Neural cell (in vitro differentiated cells): ENCODE measurements around the gene CSGALNACT2. TPM values are rescaled to one million over a fixed set of nuclear protein-coding genes. Genes with fewer than 3 reads are reported as not detected.

ENCODE experiments used
- H2AFZ ChIP-seq: fragments of 200-600, 300-800 bp; sonication (generic), shearing (Covaris generic); 2 replicates; pipeline ENCODE4 v1.6.0; 2014; ENCODE audit warnings: low read depth, mild to moderate bottlenecking, antibody characterized with exemption, low read length, moderate library complexity
- H3F3A ChIP-seq: fragments of 200-600 bp; shearing (Covaris generic); 2 replicates; pipeline ENCODE4 v1.6.1; 2016; ENCODE audit warnings: mild to moderate bottlenecking, moderate library complexity, mixed read lengths, antibody characterized with exemption, low read length; ENCODE audit not compliant: insufficient read depth, poor library complexity, severe bottlenecking
- H3K27ac ChIP-seq: fragments of 200-600, 300-800 bp; sonication (generic), shearing (Covaris generic); 2 replicates; pipeline ENCODE4 v1.5.1; 2014; ENCODE audit warnings: mild to moderate bottlenecking, low read length, moderate library complexity
- H3K27me3 ChIP-seq: fragments of 300-800, 200-600 bp; sonication (generic), shearing (Covaris generic); 2 replicates; pipeline ENCODE4 v1.6.0; 2014; ENCODE audit warnings: mild to moderate bottlenecking, low read depth, low read length, moderate library complexity; ENCODE audit not compliant: insufficient read depth
- H3K36me3 ChIP-seq: fragments of 300-800, 200-600 bp; sonication (generic), shearing (Covaris generic); 2 replicates; pipeline ENCODE4 v1.5.1; 2014; ENCODE audit warnings: mild to moderate bottlenecking, antibody characterized with exemption, low read length, moderate library complexity; ENCODE audit not compliant: insufficient read depth
- H3K4me2 ChIP-seq: fragments of 300-800, 200-600 bp; sonication (generic), shearing (Covaris generic); 2 replicates; pipeline ENCODE4 v1.6.0; 2014; ENCODE audit warnings: mild to moderate bottlenecking, low read length
- H3K4me3 ChIP-seq: fragments of 300-800, 200-600 bp; sonication (generic), shearing (Covaris generic); 2 replicates; pipeline ENCODE4 v1.5.1; 2014; ENCODE audit warnings: mild to moderate bottlenecking, low read length, moderate library complexity
- H3K79me2 ChIP-seq: fragments of 200-600 bp; shearing (Covaris generic); replicated peaks from 2 replicates; pipeline ENCODE4 v1.6.0; 2014; ENCODE audit warnings: mild to moderate bottlenecking, low read length, moderate library complexity; ENCODE audit not compliant: insufficient read depth
- H3K9ac ChIP-seq: fragments of 300-800, 200-600 bp; sonication (generic), shearing (Covaris generic); 2 replicates; pipeline ENCODE4 v1.6.1; 2016; ENCODE audit warnings: mild to moderate bottlenecking, low read length, mixed read lengths
- H3K9me2 ChIP-seq: fragments of 200-600 bp; shearing (Covaris generic); 2 replicates; pipeline ENCODE4 v1.6.1; 2016; ENCODE audit warnings: mild to moderate bottlenecking, low read length, mixed read lengths; ENCODE audit not compliant: insufficient read depth
- H3K9me3 ChIP-seq: fragments of 200-600, 300-800 bp; sonication (generic), shearing (Covaris generic); 2 replicates; pipeline ENCODE4 v1.6.1; 2016; ENCODE audit warnings: mild to moderate bottlenecking, mixed run types, low read length, moderate library complexity, mixed read lengths
- H4K20me1 ChIP-seq: fragments of 200-600 bp; shearing (Covaris generic); 2 replicates; pipeline ENCODE4 v1.6.1; 2016; ENCODE audit warnings: mild to moderate bottlenecking, mixed run types; ENCODE audit not compliant: insufficient read depth
- EP300 ChIP-seq: fragments of 450-650 bp; conservative IDR thresholded peaks from 2 replicates; pipeline ENCODE4 v1.6.1; 2014; ENCODE audit warnings: antibody characterized with exemption, mild to moderate bottlenecking, moderate library complexity; ENCODE audit not compliant: poor library complexity, severe bottlenecking
- EZH2 ChIP-seq: fragments of 200-600, 300-800 bp; shearing (Covaris generic), sonication (generic); IDR thresholded peaks from 2 replicates; pipeline ENCODE4 v1.6.1; 2014; ENCODE audit warnings: antibody characterized with exemption, low read length, borderline replicate concordance, mild to moderate bottlenecking; ENCODE audit not compliant: insufficient read depth, poor library complexity, severe bottlenecking
- MXI1 ChIP-seq: fragments of 450-650 bp; conservative IDR thresholded peaks from 2 replicates; pipeline ENCODE4 v1.6.1; 2014; ENCODE audit warnings: antibody characterized with exemption, mild to moderate bottlenecking; ENCODE audit not compliant: poor library complexity, severe bottlenecking
- POLR2AphosphoS5 ChIP-seq: IDR thresholded peaks from 2 replicates; pipeline ENCODE4 v1.6.1; 2012
- RAD21 ChIP-seq: fragments of 450-650 bp; conservative IDR thresholded peaks from 2 replicates; pipeline ENCODE4 v1.6.1; 2014; ENCODE audit warnings: antibody characterized with exemption, mild to moderate bottlenecking, moderate library complexity
- SMC3 ChIP-seq: fragments of 450-650 bp; conservative IDR thresholded peaks from 2 replicates; pipeline ENCODE4 v1.6.1; 2014; ENCODE audit warnings: antibody characterized with exemption, mild to moderate bottlenecking, moderate library complexity; ENCODE audit not compliant: poor library complexity
- TAF1 ChIP-seq: IDR thresholded peaks from 2 replicates; pipeline ENCODE4 v1.6.1; 2012; ENCODE audit warnings: low read depth
- polyA plus RNA-seq: library from polyadenylated mRNA; depleted of rRNA; stranded (reverse); fragments of >200 nt; gene quantifications from 2 replicates; pipeline ENCODE4 v1.2.3, GENCODE V29; 2014
- TF ChIP-seq, protein P1 (sequence below): fragments of 450-650 bp; IDR thresholded peaks from 2 replicates; pipeline ENCODE4 v1.5.1; 2014; ENCODE audit warnings: antibody characterized with exemption, mild to moderate bottlenecking, moderate library complexity; ENCODE audit not compliant: poor library complexity, severe bottlenecking
- TF ChIP-seq, protein P2 (sequence below): IDR thresholded peaks from 2 replicates; pipeline ENCODE4 v1.6.1; 2012; ENCODE audit warnings: borderline replicate concordance

The CSGALNACT2 gene
- polyA plus RNA-seq, 1 donor from 2014 or later, result 20.7 TPM

DNA sequence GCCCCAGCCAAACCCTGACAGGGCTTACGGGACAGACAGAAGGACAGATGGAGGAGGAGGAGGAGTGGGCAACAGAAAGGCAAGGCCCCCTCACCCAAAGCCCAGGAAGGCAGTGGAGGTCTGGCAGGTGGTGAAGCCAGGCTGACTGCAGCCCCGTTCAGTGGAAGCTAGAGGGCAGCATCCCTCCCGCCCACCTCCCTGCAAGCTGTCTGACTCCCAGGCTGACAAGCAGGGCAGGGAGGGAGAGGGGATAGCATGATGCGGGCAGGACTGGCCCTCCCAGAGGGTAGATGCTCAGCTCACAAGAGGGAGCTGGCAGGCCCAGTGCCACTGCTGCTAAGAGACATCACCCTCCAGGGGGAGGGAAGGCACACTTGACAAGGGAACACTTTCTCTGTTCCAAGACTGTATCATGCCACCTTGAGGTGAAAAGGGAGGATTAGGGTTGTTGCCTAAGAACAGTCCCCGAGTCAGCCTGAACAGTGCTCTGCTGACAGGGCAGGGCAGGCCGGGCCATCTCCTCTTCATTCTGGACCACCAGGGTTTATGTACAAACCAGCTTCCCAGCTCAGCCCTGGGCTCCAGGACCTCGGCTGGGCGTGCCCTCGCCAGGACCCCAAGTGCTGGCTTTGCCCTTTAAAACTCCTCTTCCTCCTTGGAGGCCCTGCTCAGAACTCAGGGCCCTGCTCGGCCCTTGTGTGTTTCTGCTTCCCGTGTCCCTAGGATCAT is 66.9 kb downstream of the CSGALNACT2 start:
- Histone ChIP-seq H3K36me3 (no peaks in the 10 kb centered on the region), H3F3A (no peaks in the 10 kb centered on the region), H4K20me1 (no peaks in the 10 kb centered on the region), H3K9me2 (no peaks in the 10 kb centered on the region), H3K79me2 (no peaks in the 10 kb centered on the region), H3K4me2 (no peak overlapping the region), H3K27me3 (no peaks in the 10 kb centered on the region), H3K27ac (no peak overlapping the region), H2AFZ (no peak overlapping the region), H3K9me3 (no peaks in the 10 kb centered on the region), H3K4me3 (no peak overlapping the region), H3K9ac (no peak overlapping the region)
- peak; percentile 59 for TF ChIP-seq SMC3
- TF ChIP-seq RAD21, result peak; percentile 49
- TF ChIP-seq, protein P1, sequence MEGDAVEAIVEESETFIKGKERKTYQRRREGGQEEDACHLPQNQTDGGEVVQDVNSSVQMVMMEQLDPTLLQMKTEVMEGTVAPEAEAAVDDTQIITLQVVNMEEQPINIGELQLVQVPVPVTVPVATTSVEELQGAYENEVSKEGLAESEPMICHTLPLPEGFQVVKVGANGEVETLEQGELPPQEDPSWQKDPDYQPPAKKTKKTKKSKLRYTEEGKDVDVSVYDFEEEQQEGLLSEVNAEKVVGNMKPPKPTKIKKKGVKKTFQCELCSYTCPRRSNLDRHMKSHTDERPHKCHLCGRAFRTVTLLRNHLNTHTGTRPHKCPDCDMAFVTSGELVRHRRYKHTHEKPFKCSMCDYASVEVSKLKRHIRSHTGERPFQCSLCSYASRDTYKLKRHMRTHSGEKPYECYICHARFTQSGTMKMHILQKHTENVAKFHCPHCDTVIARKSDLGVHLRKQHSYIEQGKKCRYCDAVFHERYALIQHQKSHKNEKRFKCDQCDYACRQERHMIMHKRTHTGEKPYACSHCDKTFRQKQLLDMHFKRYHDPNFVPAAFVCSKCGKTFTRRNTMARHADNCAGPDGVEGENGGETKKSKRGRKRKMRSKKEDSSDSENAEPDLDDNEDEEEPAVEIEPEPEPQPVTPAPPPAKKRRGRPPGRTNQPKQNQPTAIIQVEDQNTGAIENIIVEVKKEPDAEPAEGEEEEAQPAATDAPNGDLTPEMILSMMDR, result peak; percentile 59
- no peak for TF ChIP-seq TAF1

DNA sequence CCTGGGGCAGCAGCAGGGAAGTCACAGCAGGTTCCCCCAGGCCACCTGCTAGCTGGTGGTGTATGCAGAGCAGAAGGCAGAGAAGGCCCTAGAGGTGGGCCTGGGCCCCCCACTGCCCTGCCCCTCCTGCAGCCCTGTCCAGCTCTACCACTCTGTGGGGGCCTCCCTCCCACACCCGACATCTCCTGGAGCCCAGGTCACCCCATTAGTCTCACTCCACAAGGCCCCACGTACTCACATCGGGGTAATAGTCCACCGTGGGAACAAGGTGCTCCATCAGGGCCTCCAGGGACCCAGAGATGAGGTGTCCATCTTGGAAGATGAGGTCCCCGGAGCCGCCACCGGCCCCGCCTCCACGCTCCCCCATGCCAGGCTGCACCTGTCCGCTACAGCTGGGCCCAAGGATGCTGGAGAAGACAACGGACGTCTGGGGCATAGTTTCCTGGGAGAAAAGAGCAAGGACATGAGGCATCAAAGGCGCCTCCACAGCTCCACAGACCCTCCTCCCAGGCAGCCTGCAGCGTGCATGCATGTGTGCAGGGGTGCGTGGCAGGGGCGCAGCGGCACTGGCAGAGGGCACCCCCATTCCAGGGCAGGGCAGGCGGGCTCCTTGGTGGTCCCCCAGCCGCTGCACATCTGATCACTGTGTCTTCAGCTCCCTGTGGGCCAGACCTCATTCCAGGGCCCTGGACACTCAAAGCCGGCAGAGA is 67.6 kb downstream of the CSGALNACT2 start:
- TF ChIP-seq TAF1 (no peak), EZH2 (no peak), POLR2AphosphoS5 (no peak), RAD21 (no peak), SMC3 (no peak), EP300 (no peak), MXI1 (no peak)
- TF ChIP-seq, protein P1, result no peak
- TF ChIP-seq, protein P2, sequence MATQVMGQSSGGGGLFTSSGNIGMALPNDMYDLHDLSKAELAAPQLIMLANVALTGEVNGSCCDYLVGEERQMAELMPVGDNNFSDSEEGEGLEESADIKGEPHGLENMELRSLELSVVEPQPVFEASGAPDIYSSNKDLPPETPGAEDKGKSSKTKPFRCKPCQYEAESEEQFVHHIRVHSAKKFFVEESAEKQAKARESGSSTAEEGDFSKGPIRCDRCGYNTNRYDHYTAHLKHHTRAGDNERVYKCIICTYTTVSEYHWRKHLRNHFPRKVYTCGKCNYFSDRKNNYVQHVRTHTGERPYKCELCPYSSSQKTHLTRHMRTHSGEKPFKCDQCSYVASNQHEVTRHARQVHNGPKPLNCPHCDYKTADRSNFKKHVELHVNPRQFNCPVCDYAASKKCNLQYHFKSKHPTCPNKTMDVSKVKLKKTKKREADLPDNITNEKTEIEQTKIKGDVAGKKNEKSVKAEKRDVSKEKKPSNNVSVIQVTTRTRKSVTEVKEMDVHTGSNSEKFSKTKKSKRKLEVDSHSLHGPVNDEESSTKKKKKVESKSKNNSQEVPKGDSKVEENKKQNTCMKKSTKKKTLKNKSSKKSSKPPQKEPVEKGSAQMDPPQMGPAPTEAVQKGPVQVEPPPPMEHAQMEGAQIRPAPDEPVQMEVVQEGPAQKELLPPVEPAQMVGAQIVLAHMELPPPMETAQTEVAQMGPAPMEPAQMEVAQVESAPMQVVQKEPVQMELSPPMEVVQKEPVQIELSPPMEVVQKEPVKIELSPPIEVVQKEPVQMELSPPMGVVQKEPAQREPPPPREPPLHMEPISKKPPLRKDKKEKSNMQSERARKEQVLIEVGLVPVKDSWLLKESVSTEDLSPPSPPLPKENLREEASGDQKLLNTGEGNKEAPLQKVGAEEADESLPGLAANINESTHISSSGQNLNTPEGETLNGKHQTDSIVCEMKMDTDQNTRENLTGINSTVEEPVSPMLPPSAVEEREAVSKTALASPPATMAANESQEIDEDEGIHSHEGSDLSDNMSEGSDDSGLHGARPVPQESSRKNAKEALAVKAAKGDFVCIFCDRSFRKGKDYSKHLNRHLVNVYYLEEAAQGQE, result no peak
- Histone ChIP-seq H3K4me3 (no peak overlapping the region), H2AFZ (no peak overlapping the region), H3K36me3 (no peaks in the 10 kb centered on the region), H3K79me2 (no peaks in the 10 kb centered on the region), H4K20me1 (no peaks in the 10 kb centered on the region), H3F3A (no peaks in the 10 kb centered on the region), H3K4me2 (no peak overlapping the region), H3K27me3 (no peaks in the 10 kb centered on the region), H3K9me3 (no peaks in the 10 kb centered on the region), H3K9ac (no peak overlapping the region), H3K9me2 (no peaks in the 10 kb centered on the region), H3K27ac (no peak overlapping the region)
